HTR-8/SVneo (cell line): ENCODE data around the gene EIF4G1.

Experiments
- DNase-seq: peaks from one replicate; pipeline ENCODE4 v3.0.0; 2011; ENCODE audit warnings: low spot score, mixed read lengths; ENCODE audit not compliant: insufficient read length
- FAIRE-seq: peaks from 2 replicates; lab custom pipeline; 2011; peaks lifted over from hg19 to GRCh38; lab: Jason Lieb, UNC

The EIF4G1 gene

DNA sequence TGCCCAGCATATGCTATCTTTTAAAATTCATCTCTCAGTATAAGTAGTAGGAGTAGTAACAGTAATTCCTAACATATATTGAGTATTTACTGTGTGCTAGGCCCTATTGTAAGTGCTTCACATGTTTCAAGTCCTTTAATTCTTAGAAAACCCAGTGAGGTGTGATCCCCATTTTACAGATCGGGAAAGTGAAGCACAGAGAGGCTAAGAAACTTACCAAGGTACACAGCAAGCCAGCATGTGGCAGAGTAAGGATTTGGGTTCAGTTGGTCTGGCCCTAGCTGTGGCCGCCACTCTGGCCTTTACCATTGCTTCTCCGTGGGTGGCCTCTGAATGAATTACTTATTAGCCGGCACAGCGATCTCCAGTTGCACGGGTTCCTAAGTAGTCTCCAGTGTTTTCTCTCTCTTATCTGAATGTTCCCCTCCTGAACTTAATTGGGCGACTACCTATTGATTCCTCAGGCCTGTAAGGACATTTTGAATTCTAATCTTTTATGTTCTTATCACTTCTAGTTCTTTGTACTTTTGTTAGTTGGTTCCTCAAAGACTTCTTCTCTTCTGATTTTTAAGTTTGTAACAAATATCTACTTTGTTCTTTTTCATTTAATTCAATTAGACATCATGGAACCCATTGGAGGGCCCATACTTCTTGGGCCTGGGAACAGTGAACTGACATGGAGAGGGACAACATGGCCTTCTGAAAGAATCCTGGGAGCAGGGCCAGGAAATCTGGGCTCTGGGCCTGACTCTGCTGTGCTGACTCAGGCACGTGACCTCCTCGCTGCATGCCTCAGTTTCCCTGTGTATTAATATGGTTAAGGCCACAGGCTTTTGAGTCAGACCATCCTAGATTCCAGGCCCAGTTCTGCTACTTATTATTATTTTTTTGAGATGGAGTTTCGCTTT is 35.4 kb downstream of the EIF4G1 start:
- no peak for FAIRE-seq
- DNase-seq, result no peak

DNA sequence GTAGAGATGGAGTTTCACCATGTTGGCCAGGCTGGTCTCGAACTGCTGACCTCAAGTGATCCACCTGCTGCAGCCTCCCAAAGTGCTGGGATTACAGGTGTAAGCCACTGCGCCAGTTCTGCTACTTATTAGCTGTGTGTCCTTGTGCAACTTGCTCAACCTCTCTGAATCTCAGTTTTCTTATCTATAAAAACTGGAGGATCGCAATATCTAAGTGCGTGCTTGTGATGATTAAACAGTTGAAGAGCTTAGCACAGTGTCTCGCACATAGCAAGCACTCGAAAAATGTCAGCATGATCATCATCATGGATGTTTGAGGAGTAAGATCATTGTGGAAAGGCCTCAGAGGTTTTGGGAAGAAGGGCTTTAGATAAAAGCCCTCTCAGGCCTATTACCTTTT is 36.2 kb downstream of the EIF4G1 start:
- no peak for DNase-seq
- FAIRE-seq, result no peak

DNA sequence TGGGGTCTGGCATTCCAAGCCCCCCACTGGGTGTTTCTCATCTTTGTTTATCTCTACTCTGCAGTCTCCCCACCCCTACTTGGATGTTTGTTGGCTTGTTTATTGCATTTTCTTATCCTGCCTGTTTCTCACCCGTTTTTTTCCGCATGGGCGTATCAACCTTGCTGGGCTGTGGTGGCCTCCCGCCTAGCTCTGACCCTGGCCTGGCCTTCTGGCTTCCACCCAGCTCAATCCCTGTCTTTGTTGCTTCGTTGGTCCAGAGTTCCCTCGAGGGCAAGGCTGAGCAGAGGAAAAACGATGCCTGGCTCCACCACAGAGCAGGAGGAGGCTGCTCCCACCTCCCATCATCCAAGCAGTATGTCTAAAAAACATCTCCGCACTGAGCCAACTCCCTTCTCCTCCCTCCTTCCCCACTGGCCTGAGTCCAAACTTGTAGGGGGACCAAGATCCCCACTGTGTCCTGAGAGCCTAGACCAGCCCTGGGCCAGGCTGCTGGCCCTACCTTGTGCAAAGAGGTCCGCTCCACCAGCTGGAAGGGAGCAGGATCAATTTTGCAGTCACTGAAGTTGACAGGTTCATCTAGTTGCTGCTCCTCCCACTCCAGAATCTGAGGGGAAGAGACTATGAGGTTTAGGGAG is 37.2 kb downstream of the EIF4G1 start:
- FAIRE-seq (no peak), DNase-seq (no peak)

DNA sequence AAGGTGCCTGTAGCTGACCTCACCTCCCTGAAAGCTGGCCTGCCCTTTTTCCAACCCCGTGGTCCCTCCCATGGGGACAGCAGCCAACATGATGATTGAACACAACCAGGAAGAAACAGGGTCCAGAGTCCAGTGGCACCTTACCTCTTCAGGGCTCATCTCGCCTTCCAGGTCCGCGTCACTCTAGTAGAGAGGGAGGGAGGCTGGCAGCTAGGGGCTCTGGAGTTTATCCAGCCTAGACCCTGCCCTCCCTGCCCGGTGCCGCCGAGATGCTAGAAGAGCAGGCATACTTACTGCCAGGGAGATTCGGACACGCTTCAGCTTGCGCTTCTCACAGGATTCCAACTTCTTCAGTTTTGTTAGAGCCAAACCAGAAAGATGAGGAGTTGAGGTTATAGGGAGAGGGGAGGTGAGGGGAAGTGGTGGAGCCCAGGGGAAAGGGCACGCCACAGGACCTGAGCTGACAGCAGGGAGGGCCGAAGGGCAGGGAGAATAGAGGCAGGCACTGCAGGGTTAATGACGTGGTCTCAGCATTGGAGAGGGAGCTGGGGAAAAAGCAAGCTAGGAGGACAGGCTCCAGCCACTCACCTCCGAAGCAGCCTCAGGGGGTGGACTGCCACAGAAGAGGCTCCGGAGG is 37.9 kb downstream of the EIF4G1 start:
- FAIRE-seq (no peak), DNase-seq (no peak)

DNA sequence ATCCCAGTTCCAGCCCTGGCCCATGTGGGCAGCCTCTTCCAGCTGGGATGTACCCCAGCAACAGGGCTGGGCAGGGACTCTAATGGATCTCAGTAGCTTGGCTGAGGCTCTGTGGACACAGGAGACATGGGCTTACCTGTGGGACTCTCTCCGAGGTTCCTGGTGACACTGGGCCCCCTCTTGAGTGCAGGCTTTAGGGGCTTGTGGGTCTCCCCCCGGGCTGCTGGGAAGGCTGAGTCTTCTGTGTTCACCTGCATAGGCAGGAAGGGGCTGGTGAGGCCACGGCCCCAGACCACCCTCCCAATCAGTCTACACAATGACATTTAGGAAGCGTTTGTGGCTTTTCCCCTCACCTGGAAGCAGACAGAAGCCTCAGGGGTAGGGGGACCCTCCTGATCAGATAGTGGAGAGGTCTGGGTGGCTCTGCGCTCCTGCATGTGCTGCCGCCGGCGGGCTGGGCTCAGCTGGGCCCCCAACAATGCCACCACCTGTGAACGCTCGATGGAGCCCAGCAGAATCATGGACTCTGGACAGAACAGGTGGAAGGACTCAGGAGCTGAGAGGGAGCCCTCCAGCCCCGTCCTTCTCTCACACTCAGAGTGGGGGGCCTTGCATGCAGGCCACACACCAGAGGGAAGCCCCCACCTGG is 38.6 kb downstream of the EIF4G1 start:
- no peak for FAIRE-seq
- no peak for DNase-seq

DNA sequence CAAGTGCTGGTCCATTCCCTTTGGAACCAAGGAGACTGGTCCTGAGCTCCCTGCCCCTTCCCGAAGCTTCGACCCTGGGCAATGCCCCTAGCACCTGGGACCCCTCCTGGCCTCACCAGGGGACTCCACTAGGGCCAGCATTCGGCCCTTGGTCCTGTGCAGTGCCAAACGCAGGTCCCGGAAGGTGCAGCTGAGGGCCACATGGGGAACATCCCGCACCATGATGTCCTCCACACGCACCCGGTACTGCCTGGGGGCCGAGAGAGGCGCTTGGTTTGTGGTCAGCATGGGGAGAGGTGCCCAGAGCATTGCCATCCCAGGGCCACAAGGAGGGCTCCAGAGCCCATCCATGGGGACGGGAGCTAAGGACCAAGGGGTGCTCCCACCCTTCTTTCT is 39.1 kb downstream of the EIF4G1 start:
- FAIRE-seq (no peak), DNase-seq (no peak)

DNA sequence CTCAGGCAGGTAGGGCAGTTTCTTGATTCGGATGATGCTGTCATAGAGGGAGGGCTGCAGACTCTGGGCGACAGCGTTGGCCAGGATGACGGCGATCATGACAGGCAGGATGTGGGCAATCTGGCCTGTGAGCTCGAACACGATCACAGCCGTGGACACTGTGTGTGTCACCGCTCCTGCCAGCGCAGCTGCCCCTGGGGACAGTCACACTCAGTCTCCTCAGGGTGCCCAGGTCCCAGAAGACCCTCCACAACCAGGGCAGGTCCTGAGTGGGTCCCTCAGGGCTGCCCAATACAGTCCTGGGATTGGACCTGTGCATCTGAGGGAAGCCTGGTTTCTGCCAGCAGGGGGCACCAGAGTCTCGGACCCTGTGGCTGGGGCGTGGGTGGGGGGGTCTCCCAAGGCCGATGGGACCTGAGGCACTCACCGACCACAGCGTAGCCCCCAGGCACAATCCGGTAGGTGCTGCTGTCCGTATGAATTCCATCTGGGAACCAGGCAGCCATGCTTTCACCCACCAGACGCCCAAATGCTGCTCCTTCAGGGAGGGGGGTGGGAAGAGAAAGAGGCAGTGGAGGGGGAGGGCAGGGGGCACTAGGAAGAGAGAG is 39.8 kb downstream of the EIF4G1 start:
- FAIRE-seq (peak; percentile 9), DNase-seq (no peak)

DNA sequence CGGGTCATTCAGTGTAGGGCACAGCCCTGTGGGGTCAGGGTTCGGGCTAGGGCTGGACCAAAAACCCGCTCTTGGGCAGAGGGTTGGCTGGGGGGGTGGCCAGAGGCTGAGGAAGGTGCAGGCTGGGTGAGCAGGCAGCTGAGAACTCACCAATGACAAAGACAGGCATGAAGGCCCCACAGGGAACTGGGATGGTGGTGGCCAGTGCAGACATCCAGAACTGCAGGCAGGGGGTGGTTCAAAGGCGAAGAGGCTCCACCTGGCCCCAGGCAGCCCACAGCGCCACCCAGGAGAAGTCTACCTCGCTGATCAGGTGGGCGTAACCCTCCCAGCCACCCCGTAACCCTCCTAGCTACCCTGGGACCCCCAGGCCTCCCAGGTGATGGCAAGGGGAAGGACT is 40.3 kb downstream of the EIF4G1 start:
- FAIRE-seq (no peak), DNase-seq (no peak)

DNA sequence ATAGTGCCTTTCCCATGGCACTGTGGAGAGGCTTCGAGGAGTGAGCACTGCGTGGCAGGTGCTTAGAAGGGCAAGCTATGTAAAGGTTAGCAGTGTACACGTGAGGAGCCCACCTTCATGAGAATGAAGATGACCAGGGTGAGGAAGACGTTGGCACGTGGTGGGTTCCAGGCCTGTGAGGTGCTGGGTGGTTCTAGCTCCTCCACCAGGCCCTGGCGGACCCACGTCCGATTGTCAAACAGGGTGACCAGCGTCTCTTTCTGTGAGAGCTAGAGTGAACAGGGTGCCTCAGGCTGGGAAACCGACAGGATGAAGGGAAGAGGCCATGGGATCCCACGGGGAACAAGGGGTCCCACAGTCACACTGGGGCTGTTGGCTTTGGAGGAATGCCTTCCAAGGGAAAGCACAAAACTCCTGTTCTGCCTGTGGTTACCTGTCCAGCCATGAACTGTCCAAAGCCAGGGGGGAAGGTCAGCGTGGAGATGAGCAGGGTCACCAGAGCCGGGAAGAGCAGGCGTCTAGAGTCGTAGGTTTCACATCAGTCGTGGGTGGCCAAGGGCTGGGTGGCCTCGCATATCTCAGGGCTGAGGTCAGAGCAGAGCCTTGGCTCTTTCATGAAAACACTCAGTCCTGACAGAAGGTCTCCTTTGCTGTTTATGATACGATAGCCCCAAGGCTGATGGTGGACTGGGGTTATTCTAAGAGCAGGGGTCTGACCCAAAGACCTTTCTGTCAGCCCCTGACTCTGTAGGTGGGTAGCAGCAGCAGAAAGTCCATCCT is 41.0 kb downstream of the EIF4G1 start:
- no peak for DNase-seq
- no peak for FAIRE-seq

DNA sequence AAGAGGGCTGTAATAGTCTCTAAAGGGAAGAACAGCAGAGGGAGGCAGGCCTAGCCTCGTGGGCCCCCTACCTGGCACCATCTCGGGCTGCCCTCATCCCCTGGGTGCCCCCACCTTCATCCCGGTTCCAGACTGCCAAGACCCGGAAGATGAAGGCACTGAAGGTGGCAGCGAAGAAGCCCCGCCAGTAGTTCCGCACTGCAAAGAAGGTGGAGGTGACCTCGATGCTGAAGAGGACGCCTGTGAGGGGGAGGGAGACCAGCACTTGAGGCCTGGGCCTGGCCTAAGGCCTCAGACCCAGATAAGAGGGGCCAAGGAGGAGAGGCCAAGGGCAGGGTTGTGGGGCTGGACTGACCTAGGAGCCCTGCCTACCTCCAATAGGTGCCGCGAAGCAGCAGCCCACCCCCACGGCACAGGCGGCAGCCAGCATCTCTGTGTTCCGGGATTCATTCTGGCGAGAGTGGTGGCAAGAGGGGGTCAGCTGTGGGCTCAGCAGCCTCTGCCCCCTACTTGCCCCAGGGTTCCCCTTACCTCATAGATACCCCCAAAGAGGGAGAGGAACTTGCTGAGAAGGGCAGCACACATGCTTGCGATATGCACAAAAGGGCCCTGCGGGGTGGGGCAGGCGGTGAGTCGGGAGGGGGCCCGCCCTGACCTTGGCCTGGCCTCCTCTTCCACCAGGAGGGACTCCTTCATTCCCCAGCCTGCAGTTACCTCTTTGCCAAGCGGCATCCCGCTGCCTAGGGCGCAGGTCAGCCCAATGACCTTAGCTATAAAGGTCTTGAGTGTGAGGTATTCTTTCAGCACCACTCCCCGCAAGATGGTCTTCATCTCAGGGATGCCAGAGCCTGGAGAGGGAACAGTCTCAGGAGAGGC is 43.1 kb downstream of the EIF4G1 start:
- DNase-seq (no peak), FAIRE-seq (no peak)

DNA sequence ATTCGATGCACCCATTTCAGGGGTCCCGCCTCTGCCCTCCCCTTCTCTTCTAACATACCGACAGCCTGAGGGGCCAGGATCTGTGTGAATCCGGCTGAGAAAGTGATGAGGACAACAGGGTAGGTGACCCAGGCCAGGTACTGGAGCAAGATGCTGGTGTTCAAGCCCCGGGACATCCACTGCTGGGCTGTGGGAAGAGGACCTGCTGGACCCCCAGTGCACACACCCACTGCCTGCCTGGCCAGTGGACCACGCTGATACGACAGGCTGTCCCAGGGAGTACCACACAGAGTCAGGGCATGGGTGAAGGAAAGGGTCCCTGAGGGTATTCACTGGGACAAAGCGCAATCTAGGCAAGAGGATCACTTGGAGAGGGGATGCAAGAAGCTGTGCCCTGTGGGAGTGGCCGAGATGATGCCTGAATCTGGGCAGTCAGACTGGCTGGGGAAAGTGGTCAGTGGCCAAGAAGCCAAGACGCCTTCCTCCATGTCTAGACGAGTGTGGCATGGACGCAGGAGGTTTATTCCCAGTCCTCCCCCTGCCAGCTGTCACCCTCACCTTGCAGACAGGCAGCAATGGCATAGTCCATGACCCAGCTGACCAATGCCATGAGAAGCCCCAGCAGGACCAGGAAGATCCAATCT is 43.8 kb downstream of the EIF4G1 start:
- no peak for FAIRE-seq
- no peak for DNase-seq

DNA sequence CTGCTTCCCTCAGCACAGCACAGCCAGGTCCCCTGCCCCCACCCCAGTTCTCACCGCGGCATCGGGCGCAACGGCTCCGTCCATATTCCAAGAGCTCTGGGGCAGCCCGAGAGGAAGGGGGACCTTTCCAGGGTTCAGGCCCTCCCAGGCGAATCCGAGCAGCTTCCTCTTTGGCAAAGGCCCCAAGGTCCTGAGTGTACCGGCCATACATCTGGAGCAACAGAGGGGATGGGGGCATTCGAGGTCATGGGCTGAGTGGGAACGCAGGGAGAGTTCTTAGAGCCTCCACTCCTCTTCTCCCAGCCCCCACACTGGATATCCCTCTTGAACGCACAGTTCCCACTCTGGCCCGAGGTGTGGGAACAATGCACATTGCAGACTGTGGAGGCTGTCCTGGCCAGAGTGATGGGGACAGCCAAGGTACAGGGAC is 44.5 kb downstream of the EIF4G1 start:
- DNase-seq (no peak), FAIRE-seq (no peak)

DNA sequence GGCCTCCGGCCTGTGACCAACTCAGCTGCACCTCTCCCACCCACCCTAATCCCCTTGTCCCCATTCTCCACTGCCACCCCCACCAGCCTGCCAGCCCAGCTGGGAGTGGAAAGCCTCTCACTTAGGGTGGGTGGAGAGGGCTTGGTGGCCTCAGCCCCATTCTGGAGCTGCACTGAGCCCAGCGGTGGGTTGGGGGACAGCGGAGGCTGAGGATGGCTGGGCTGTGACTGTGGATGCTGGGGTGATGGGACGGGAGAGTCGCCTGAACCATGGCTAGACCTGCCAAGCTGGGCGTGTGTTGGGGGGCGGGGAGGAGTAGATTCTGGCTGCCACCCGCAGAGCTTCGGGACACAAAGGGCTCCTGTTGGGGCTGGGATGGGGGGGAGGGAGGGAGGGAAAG is 45.2 kb downstream of the EIF4G1 start:
- FAIRE-seq, result no peak
- no peak for DNase-seq

DNA sequence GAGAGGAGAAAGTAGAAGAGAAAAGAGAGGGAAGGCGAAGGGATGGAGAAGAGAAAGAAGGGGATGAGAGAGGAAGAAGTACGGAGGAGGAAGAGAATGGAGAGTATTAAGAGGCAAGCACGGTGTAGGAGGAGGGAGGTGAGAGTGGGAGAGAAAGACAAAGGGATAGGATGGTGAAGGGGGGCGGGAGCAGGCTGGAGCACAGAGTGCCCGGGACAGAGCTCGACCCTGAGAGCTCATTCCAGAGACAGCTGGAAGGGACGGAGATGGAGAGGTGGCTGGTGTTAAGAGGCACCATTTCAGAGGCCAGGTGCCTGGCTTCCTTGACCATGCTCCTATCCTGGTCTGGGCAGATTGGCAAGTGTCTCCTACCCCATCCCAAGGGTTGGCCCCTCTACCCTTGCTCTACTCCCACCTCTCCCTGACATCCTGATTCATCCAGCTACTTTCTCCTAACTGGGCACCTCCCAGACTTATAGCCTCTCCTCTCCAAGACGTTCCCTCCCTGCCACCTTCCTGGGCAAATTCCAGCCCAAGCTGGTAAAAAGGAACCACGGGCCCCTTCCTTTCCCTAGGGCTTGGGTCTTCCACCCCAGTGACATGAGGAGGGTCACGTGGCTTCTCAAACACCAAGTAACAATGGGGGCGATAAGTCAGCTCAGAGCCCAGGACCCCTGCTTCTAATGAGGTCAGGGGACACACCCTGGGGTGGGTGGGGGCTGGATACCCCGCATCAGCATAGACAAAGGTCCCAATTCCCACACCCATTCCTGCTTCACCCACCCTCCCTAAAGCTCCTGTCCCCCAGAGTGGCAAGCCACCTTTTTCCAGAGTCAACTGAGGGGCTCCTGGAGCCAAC is 45.9 kb downstream of the EIF4G1 start:
- FAIRE-seq (no peak), DNase-seq (no peak)

DNA sequence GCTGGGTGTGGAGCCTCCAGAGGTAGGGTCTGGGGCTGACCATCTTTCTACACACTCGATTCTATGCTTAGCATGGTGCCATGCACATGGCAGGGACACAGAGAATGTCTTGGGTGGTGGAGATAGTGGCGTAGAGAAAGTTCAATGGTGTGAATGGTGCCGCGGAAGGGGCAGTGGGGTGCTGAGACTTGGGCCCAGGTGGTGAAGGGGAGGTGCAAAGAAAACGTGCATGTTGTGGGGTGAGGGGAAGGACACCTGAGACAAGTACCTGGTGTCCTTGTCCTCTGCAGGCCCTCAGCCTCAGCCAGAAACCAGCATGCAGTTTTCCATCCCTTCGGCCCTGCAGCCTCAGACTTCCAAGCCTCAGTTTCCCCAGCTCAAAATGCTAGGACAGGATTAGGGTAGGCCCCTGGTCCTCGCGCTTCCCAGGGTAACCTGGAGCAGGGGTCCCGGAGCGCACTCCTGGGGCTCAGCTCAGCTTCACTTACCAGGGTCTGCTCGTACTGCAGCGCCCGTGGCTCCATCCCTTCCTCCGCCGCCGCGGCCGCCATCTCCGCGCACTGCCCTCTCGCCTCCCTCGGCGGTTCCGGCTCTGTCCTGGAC is 46.6 kb downstream of the EIF4G1 start:
- FAIRE-seq (peak; percentile 55), DNase-seq (no peak)

DNA sequence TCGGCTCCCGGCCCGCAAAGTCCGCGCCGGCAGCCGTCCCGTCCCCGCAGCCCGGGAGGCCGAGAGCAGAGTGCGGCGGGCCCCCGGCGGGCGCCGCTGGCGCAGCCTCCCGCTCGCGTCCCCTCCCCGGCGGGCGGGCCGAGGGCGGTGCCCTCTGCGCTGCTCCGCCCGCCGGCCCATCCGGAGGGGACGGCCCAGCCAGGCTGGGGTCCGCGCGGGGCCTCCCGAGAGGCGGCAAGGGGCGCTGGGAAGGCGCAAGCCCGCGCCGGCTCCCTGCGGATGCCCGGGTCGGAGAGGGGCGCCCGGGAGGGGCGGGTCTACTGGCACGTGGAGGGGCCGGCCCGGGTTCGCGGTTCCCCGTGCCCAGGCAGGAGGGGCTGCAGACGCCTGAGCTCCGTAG is 47.1 kb downstream of the EIF4G1 start, which contains the start of the genes CLCN2 and POLR2H:
Gene CLCN2, minus strand, starts transcription at position 74 of the 400 bp plus-strand sequence. CDS start 126 bp downstream, outside the sequence.
Gene POLR2H, plus strand, starts transcription at position 179 of the 400 bp plus-strand sequence. CDS start 1,783 bp downstream, outside the sequence.
- FAIRE-seq (peak; percentile 72), DNase-seq (peak; percentile 59)
